ACC112 (cell line): Measurements from ENCODE around the gene MASTL.

Experiments
- H2AFZ ChIP-seq: fragments of 200-600 bp; sonication (generic); one replicate; pipeline ENCODE4 v1.6.0; 2017; ENCODE audit warnings: antibody characterized with exemption, low read length; ENCODE audit not compliant: unreplicated experiment
- H3K27ac ChIP-seq: fragments of 200-600 bp; sonication (generic); 2 replicates; pipeline ENCODE4 v1.5.1; 2014; ENCODE audit warnings: low read depth, mild to moderate bottlenecking, antibody characterized with exemption, low read length, moderate library complexity
- H3K27me3 ChIP-seq: fragments of 200-600 bp; sonication (generic); 2 replicates; pipeline ENCODE4 v1.6.1; 2014; ENCODE audit warnings: mild to moderate bottlenecking, antibody characterized with exemption, low read length, moderate library complexity, mixed read lengths; ENCODE audit not compliant: insufficient read depth
- H3K36me3 ChIP-seq: fragments of 200-600 bp; sonication (generic); 2 replicates; pipeline ENCODE4 v1.6.1; 2016; ENCODE audit warnings: mild to moderate bottlenecking, antibody characterized with exemption, low read length, moderate library complexity, mixed read lengths; ENCODE audit not compliant: insufficient read depth
- H3K4me1 ChIP-seq: fragments of 200-600 bp; sonication (generic); one replicate; pipeline ENCODE4 v1.6.1; 2016; ENCODE audit warnings: low read length, mixed read lengths; ENCODE audit not compliant: insufficient read depth, unreplicated experiment, control insufficient read depth
- H3K4me3 ChIP-seq: fragments of 200-600 bp; sonication (generic); 2 replicates; pipeline ENCODE4 v1.5.1; 2014; ENCODE audit warnings: mild to moderate bottlenecking, low read depth, low read length
- H3K79me2 ChIP-seq: fragments of 200-600 bp; sonication (generic); one replicate; pipeline ENCODE4 v1.6.0; 2016; ENCODE audit warnings: low read length; ENCODE audit not compliant: control insufficient read depth, unreplicated experiment, insufficient read depth

MASTL gene

GRCh38 chr10:27223964-27224363, 68.8 kb downstream of the MASTL start:
- no peaks in the 10 kb centered on the region for H3K79me2 ChIP-seq
- H3K4me1 ChIP-seq = no peaks in the 10 kb centered on the region
- no peaks in the 10 kb centered on the region for H3K27me3 ChIP-seq
- no peak overlapping the region for H2AFZ ChIP-seq
- no peak overlapping the region for H3K27ac ChIP-seq
- H3K4me3 ChIP-seq = no peak overlapping the region
- peaks cover 28% of the 10 kb centered on the region for H3K36me3 ChIP-seq

DNA sequence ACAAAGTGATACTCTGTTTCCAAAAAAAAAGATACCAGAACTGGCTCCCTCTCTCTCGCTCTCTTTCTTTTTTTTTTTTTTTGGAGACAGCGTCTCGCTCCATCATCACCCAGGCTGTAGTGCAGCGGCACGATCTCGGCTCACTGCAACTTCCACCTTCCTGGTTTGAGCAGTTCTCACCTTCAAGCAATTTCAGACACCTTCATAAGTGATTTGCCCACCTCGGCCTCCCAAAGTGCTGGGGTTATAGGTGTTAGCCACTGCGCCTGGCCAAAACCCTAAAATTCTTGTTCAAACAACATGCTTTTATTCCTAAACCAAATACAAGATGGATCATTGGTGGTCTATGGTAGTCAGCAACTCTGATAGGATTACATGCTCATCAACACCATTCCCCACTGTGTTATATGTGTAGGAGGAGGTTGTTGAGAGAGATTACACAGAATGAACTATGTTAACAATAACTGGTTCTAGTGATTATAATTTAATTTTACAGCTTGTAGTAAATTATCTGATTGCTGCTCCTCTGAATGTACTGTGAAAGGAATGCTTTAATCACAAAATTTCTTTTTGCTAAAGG, 69.9 kb downstream of the MASTL start:
- H3K27ac ChIP-seq = no peak overlapping the region
- H2AFZ ChIP-seq = no peak overlapping the region
- no peaks in the 10 kb centered on the region for H3K4me1 ChIP-seq
- H3K79me2 ChIP-seq = no peaks in the 10 kb centered on the region
- H3K27me3 ChIP-seq = no peaks in the 10 kb centered on the region
- H3K4me3 ChIP-seq = no peak overlapping the region
- peaks cover 23% of the 10 kb centered on the region for H3K36me3 ChIP-seq

- Histone ChIP-seq H3K4me1 (no peaks in the 10 kb centered on the region), H3K27ac (no peak overlapping the region), H3K4me3 (no peak overlapping the region), H3K36me3 (peaks cover 17% of the 10 kb centered on the region), H3K27me3 (no peaks in the 10 kb centered on the region), H2AFZ (no peak overlapping the region), H3K79me2 (no peaks in the 10 kb centered on the region)
Observed at GRCh38 chr10:27225642-27226257, 70.6 kb downstream of the MASTL start.

GRCh38 chr10:27230022-27230421, 74.9 kb downstream of the MASTL start:
- no peak overlapping the region for H3K27ac ChIP-seq
- H3K4me3 ChIP-seq = no peak overlapping the region
- no peaks in the 10 kb centered on the region for H3K27me3 ChIP-seq
- no peaks in the 10 kb centered on the region for H3K4me1 ChIP-seq
- H3K79me2 ChIP-seq = no peaks in the 10 kb centered on the region
- H2AFZ ChIP-seq = no peak overlapping the region
- peaks cover 3% of the 10 kb centered on the region for H3K36me3 ChIP-seq

- H3K27ac ChIP-seq = no peak overlapping the region
- H3K4me3 ChIP-seq = no peak overlapping the region
- H3K36me3 ChIP-seq = peaks cover 3% of the 10 kb centered on the region; the same call in 1 of the 2 replicates
- no peaks in the 10 kb centered on the region for H3K27me3 ChIP-seq
- peaks cover 22% of the 10 kb centered on the region for H3K79me2 ChIP-seq
- no peak overlapping the region for H2AFZ ChIP-seq
- peaks cover 5% of the 10 kb centered on the region for H3K4me1 ChIP-seq
Observed at GRCh38 chr10:27235706-27236105, 80.6 kb downstream of the MASTL start.
